SHP77 (cell line): ENCODE data around the gene CES4A.
"Not testable (repeated sequence)": the region's sequence is repeated elsewhere in the genome, so short reads cannot be mapped to it uniquely, and the experiment has no call there.

Source experiments
- DNase-seq, 2 experiments: peaks; one replicate each; lab custom pipeline; 2025; lab: John Stamatoyannopoulos, UW

Gene CES4A

GRCh38 chr16:66988197-66988788 lies at the start of gene CES4A:
TSS of gene CES4A (plus strand) at chr16:66988589. CDS start at chr16:66988773, 184 bp downstream.
- no peak for DNase-seq

DNA sequence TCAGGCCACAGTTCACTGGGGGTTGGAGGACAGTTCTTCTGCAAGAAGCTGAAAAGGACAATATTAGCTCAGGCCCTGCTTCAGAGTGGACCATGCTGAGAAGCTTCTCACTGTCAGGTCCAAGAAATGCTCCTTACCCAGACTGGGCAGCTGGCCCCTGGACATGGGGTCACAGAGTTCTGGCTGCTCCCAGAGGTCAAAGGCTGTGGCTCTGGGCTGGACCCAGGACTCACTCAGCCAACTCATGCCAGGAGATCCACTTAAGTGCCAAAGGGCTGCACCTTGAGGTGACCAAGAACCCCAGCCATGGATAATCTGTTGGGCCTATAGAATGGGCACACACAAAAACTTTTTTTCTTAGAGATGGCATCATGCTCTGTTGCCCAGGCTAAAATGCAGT lies 49.0 kb upstream of the CES4A start:
- DNase-seq, result no peak

- no peak for DNase-seq
Measured at GRCh38 chr16:66940236-66940635, 48.2 kb upstream of the CES4A start.

DNA sequence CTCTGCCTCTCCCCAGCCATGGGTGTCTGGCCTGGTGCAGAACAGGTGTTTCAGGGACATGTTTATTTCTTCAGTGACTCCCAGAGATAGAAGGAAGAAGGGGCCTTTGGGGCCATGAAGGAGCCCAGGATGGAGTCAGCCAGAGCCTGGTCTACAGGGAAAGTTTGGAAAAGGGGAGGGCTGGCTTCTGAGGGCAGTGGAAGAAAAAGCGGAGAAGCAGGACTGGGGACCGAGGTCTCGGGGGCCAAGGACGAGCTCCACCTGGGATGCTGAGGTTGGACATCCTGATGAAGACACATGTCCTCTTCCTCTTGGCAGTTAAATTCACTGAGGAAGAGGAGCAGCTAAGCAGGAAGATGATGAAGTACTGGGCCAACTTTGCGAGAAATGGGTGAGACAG lies 45.4 kb upstream of the CES4A start:
- DNase-seq, result no peak

DNA sequence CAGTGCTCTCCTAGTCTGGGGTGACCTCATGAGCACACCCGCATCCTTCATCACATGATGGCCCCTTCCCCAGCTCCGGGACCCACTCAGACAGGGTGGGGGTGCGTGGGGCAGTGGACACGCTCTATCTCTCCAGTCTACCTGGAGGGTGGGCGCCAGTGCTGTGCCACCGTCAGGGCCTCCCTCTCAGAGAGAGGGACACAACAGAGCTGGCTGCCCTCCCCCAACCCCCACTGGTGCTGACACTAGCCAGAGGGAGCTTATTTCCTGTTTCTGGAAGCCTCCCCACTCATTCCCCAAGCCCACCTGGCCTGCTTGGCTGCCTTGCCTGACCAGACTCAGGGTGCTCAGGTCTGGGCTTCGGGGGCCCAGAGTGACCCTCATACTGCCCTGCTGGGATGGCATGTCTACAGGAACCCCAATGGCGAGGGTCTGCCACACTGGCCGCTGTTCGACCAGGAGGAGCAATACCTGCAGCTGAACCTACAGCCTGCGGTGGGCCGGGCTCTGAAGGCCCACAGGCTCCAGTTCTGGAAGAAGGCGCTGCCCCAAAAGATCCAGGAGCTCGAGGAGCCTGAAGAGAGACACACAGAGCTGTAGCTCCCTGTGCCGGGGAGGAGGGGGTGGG lies 44.8 kb upstream of the CES4A start:
- DNase-seq, result no peak

DNA sequence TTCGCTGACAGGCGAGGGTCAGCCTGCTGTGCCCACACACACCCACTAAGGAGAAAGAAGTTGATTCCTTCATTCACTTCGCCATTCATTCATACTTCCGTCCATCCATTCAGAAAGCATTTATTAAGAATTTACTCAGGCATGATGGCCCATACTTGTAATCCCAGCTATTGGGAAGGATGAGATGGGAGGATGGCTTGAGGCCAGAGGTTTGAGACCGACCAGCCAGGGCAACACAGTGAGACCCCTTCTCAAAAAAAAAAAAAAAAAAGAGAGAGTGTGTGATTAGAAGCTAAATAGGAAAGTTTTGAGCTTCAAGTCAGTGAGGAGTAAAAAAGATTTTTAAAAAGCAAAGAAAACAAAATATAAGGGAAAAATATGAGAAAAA lies 44.3 kb upstream of the CES4A start:
- DNase-seq, result no peak

GRCh38 chr16:66944971-66945370 lies 43.4 kb upstream of the CES4A start:
- DNase-seq, result not testable (repeated sequence)

GRCh38 chr16:66945939-66946338 lies 42.5 kb upstream of the CES4A start:
- no peak for DNase-seq

GRCh38 chr16:66946541-66946940 lies 41.8 kb upstream of the CES4A start:
- no peak for DNase-seq

- no peak for DNase-seq
Measured at GRCh38 chr16:66946974-66947301, 41.5 kb upstream of the CES4A start.

GRCh38 chr16:66947302-66948065 lies 40.9 kb upstream of the CES4A start:
- DNase-seq, result peak; percentile 60 to 72

- no peak for DNase-seq
Measured at GRCh38 chr16:66948134-66948836, 40.1 kb upstream of the CES4A start.

GRCh38 chr16:66948837-66949225 lies 39.6 kb upstream of the CES4A start:
- no peak for DNase-seq

DNA sequence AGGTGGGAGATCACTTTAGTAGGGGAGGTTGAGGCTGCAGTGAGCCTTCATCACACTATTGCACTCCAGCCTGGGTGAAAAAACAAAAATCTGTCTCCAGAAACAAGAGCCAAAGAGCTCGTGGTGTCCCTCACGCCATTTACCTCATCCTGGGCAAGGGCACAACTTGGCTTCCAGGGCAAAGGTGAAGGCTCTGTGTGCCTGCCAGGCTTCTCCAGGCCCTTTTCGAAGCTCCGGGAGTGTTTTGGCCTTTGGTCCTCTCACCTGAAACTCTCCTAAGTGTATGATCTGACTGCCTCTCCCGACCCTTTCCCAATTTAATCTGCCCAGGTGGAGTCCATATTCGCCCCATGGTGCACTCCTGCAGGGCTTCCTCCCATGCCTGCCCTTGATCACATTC lies 38.9 kb upstream of the CES4A start:
- no peak for DNase-seq

DNA sequence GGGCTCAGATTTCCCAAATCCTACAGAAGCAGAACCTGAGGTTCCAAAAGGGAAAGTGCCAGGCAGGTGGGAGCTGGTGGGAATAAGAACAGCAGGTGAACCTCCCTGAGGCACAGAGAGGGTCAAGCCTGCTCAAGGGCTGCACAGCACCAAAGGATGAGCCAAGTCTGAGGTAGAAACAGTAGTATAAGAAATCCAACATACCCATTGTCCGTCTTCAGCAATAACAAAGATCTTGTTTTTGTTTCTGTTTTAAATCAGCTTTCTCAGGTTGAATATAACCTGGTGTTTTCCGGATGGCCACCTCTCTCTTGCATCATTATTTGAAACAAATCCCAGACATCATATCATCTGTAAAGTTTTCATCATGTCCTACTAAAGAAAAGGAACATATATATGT lies 38.0 kb upstream of the CES4A start:
- DNase-seq, result no peak

DNA sequence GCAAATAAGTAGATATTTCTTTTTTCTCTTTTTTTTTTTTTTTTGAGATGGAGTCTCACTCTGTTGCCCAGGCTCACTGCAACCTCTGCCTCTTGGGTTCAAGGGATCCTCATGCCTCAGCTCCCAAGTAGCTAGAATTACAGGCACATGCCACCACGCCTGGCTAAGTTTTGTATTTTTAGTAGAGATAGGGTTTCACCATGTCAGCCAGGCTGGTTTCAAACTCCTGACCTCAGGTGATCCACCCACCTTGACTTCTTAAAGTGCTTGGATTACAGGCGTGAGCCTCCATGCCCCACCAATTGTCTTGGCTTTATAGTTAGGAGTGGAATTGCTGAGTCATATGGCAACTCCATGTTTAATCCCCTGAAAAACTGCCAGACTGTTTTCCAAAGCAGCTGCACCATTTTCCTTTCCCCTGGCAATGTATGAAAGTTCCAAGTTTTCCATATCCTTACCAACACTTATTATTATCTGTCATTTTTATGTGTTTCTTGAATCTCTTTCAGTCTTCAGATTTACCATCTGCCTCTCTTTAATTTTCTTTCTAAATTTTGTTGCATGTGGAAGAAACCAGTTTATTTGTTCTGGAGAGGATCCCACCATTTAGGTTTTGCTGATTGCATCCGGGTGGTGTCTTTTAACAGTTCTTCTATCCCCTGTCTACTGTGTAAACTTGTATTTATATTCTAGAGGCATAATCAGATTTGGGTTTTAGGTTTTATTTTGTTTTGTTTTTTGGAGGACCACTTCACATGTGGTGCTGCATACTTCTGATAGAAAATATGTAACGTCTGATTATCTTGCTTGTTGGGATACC lies 37.2 kb upstream of the CES4A start:
- no peak for DNase-seq

DNA sequence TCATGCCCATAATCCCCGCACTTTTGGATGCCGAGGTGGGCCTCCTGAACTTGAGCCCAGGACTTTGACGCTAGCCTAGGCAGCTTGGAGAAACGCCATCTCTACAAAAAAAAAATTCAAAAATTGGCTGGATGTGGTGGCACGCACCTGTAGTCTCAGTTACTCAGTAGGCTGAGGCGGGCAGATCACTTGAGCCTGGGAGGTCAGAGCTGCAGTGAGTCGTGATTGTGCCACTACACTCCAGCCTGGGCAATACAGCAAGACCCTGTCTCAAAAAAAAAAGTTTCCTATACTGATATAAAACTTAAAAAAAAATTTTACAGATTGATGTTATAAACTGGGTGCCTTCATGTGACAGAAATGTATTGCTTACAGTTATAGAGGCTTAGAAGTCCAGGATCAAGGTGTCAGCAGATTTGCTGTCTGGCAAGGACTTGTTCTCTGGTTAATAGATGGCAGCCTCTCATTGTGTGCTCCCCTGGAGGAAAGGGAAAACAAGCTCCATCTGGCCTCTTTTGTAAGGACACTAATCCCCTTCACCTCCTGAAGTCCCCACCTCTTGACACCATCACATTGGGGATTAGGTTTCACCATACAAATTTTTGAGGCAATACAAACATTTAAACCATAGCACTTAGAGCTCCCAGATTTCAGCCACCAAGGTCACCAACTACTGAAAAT lies 35.8 kb upstream of the CES4A start:
- DNase-seq, result no peak

- DNase-seq, result no peak
Measured at GRCh38 chr16:66953462-66954096, 34.8 kb upstream of the CES4A start.

GRCh38 chr16:66954097-66954659 lies 34.2 kb upstream of the CES4A start:
- peak; percentile 70 to 79 for DNase-seq

GRCh38 chr16:66955363-66956153 lies 32.8 kb upstream of the CES4A start:
- not testable (repeated sequence) for DNase-seq
